Stimulated activated CD4-positive, alpha-beta T cell treated with anti-CD3 and anti-CD28 coated beads, Interleukin-2, amount 100 ng/mL, for 24 hours (primary cell): ENCODE measurements around the gene UBE2E2.
"Not testable (repeated sequence)": the region's sequence is repeated elsewhere in the genome, so short reads cannot be mapped to it uniquely, and the experiment has no call there.

Experiments used
- DNase-seq, 2 donors: peaks; one replicate each; pipeline ENCODE4 v3.0.0-alpha.2; 2020

Gene UBE2E2

DNA sequence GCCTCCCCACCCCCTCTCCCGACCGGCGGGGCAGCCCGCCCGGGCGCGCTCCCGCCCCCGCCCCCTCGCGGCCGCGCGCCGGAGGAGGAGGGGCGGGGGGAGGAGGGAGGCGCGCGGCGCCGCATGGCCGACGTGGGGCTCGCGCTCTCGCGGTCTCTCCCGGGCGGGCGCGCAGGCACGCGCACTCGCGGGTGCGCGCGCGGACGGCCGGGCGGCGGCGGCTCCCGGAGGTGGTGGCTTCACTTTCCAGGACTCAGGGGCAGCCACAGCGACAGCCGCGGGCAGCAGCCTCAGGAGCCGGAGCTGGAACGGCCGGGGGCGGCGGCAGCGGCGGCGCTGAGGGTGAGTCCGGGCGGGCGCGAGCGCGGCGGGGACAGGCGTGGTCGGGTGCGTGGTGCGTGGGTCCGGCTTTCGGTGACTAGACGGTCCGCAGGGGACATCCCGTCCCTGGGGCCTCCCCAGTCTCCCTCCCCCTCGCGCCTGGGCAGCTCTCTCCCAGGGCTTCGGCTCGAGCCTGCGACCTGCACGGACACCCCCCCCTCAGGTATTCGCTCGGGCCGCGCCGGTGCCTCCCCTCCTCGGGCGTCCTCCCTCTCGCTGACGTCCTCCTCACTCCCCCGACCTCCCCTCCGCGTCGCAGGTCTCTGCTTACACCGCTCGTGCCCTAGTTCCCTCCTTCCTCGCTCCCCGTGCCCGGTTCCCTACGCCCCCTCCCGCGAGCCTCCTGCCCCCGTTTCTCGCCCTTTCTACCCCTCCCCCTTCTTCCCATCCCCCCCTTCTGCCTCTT lies at the start of gene UBE2E2:
UBE2E2 (plus strand) TSS at position 407 of the 787 bp plus-strand sequence.
- DNase-seq, result peak; percentile 60 to 68

DNA sequence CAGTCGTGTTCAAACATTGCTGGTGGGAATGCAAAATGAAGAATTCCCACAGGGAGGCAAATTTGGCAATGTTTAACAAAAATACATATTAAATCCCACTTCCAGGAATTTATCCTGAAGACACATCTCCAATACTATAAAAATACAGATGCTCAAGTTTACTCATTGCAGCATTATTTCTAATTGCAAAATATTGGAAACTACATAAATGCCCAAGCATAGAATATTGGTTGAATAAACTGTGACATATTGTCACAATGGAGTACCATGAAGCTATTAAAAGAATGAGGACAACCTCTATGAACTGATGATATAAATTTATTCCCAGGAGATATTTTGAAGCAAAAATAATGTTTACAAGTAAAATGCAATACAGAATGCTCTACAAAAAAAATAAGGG lies 49.7 kb upstream of the UBE2E2 start:
- DNase-seq, result no peak

DNA sequence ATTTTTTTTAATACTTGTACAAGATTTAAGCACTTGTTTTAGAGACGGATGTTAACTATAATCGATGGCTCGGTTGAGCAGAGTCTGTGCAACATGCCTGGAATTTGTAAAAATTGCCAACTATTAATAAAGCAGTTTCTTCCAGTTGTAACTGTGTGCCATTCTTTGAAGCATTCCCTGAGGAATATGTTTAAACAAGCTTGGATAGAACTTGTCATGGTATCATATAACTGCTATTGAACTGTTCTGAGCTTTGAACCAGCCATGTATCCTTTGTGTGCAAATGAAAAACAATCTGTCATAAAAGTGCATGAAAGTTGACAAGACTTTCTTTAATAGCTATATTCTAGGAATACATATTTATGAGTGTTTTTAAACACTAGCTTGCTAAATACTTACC lies 45.8 kb upstream of the UBE2E2 start:
- no peak for DNase-seq

DNA sequence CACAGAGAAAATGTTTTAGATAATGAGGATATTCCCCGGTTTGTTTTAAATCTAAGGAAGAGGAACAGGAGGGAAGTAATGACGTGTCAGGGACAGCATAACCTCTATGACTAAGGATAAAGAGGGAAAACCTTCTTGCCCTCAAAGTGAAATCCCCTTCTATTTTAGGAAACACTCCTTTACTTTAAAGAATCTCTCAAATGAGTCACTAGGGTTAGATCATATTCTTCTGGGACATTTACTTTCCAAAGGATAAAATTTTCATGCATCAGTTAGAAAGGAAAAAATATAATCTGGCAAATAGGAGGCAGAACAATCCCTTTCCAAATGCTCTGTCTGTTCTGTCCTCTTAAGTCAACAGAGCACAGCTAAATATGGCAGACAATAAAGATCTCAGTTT lies 43.2 kb upstream of the UBE2E2 start:
- DNase-seq, result no peak

DNA sequence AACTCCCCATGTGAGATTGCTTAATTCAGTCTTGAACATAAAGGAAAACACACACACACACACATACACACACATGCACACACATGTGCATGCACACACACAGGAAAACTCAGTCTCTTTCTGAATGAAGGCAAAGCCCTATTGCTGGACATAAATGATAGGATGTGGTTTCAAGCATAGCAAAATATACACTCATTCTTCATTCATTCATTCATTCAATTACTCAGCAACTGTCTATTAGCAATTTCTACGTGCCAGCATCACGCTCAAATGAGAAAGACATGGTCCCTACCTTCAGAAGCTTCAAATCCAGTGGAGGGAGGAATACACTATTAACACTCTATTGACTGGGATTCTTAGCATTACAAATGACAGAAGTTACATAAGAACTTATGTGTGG lies 41.8 kb upstream of the UBE2E2 start:
- no peak for DNase-seq

DNA sequence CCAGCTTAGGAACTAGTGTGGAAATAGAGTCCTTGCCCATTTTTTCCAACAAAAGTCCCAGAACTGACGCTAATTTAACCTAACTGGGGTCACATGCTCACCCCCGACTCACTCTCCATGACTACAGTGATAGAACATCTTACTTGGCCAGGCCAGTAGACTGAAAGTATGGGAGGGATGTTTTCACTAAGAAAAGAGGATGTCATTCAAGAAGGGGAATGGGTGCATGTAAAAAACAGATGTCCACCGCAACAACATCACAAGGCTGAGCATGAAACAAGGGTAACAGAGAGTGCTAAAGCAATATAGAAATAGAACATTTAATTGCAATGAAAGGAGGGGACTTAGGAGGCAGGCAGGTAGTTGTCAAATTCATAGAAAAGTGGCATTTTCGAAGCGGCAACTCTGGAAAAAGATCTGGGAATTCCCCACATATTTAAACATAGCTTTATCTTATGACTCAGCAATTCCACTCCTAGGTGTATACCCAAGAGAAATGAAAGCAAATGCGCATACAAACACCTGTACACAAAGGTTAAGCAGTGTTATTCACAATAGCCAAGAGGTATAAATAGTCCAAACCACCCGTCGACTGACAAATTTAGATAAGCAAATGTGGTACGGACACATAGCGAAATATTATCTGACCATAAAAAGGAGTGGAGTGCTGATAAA lies 41.1 kb upstream of the UBE2E2 start:
- no peak for DNase-seq

DNA sequence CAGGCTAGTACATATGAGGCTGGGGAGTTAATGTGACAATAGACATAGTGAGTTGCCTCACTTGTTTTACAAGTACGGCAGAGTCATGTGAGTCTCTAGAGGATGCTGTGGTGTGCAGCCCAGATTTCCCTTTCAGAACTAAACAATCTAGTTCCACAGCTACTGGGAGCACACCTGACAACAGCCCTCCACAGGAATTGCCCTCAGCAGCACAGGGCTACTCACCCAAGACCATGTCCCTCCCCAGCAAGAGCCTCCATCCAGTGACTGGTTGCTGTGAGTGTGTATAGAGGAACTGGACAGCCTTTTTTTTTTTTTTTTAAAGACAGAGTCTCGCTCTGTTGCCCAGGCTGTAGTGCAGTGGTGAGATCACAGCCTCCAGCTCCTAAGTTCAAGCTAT lies 40.2 kb upstream of the UBE2E2 start:
- DNase-seq, result no peak

DNA sequence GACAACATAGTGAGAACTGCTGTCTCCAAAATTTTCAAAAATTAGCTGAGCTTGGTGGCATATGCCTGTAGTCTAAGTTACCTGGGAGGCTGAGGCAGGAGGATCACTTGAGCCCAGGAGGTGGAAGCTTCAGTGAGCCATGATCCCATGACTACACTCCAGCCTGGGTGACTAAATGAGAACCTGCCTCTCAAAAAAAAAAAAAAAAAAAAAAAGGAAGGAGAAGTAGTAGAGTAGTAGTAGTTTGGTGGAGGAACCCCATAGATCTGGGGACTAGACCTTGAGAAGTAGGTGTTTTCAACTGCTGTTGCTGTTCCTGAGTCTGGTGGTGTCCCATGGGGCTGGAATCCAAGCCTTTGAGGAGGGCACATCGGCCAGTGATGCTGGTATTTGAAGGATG lies 38.4 kb upstream of the UBE2E2 start:
- DNase-seq, result no peak

DNA sequence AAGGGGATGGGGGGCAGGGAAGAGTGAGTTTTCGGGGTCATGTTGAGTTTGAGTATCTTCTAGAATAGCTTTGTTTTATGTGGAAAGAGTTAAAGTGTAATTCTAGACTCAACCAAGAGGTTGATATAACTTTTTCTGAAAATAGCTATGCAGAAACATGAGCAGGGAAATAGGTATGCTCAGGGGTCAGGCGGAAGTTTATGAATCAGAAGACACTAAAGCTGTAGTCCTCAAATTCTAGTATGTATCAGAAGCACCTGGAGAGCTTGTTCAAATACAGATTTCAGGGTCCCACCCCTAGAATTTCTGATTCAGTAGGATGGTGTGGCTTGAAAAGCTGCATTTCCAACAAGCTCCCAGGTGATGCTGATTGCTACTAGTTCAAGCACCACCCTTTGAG lies 37.6 kb upstream of the UBE2E2 start:
- no peak for DNase-seq

DNA sequence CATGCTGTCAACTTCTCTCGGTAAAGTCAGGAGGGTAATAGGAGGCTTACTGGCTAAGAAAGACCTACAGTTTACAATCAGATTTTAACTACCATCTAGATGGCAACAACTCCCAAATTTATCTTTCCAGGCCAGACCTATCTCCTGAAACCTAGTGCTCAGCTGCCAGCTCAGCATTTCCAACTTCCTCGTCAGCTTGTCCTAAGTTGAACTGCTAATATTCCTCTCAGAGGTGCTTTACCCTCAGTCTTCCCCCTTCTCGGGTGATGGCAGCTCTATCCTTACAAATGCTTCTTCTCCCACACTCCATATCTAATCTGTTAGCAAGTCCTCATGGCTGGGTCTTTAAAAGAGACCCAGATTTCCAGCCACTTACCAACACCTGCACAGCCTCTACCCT lies 36.9 kb upstream of the UBE2E2 start:
- DNase-seq, result no peak

DNA sequence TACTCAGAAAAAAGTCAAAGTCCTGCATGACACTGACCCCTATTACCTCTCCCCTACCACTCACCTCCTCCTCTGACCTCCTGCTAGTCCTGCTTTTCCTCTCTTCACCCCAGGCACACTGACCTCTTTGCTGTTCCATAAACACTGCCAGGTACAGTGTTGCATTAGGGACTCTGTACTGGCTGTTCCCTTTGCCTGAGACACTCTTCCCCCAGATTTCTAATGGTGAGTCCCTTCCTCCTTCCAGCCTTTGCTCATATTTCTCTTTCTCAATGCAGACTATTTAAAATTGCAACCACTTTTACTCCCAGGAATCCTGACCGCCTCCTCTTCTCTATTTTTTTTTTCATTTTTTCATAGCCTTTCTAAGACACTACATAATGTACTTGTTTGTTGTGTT lies 36.3 kb upstream of the UBE2E2 start:
- DNase-seq, result no peak

DNA sequence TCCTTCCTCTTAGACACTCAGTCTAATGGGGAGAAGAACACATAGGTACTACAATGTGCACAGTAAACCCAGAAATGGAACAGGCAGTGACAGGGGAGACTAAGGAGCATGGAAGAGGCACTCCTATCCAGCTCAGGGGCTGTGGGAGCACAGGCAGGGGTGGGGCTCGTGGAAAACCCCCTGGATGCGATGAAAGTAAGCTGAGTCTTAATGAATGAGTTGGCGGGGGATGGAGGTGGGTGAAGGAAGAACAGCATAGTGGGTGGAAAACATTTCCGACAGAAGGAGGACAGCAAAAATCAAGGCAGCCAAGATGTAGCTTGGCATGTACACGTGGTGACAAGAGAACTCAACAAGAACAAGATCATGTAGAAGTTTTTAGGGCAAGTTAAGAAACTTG lies 33.6 kb upstream of the UBE2E2 start:
- no peak for DNase-seq

DNA sequence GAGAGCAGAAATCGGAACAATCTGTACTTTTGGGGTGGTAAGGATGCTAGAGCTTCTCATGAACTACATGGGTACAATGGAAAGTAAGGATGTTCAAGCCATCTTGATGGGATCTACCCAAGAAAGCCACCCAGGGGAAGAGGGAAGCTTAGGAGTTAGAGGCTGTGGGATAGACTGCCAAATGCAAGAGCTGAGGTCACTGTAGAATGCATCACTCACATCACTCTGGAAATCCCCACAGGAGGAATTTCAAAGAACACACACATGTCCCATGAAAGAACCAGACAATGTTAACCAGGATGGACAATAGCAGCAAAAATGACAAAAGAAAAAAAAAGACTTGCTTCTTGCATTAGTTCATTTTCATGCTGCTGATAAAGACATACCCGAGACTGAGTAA lies 32.8 kb upstream of the UBE2E2 start:
- DNase-seq, result no peak

DNA sequence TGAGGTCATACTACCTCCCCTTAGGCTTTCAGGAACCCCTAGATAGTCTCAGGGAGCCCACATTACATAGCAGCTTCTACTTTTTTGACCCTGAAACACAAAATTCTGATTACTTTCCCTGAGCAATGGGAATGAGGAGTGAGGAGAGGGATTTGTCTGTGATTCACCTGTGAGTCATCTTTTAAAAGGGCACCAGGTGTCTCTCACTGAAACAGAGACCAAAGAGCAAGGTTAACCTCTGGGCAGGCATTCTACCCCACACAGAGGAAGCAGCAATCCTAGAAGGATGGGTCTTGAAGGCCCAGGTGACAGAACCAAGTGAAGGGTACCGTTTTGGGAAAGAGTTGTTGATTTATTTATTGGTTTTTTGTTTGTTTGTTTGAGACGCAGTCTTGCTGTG lies 31.1 kb upstream of the UBE2E2 start:
- no peak for DNase-seq

DNA sequence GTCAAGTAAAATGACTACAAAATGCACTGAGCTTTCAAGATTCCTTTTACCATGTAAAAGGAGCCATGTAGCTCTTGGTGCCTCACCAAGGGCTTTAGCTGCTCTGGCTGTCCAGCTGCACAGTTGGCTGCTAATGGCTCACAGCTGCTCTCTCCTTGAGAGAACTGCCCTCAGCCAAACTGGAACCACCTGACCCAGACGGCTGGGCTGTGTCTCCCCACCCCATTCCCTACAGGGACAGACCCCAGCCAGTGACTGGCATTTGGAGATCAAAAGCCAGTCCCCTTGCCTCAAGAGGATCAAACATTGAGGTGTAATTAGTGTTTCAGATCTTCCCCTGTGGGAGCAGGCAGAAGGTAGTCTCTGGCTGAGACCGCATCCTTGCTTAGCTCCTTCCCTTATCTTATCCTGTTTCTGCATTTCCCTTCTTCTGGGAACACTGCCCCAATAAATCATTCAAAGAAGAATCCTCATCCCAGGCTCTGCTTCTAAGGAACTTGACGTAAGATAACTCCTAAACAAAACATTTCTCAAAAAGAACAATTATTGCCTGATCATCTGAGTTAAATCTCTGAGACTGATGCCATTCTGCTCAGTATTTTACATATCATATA lies 28.6 kb upstream of the UBE2E2 start:
- no peak for DNase-seq

DNA sequence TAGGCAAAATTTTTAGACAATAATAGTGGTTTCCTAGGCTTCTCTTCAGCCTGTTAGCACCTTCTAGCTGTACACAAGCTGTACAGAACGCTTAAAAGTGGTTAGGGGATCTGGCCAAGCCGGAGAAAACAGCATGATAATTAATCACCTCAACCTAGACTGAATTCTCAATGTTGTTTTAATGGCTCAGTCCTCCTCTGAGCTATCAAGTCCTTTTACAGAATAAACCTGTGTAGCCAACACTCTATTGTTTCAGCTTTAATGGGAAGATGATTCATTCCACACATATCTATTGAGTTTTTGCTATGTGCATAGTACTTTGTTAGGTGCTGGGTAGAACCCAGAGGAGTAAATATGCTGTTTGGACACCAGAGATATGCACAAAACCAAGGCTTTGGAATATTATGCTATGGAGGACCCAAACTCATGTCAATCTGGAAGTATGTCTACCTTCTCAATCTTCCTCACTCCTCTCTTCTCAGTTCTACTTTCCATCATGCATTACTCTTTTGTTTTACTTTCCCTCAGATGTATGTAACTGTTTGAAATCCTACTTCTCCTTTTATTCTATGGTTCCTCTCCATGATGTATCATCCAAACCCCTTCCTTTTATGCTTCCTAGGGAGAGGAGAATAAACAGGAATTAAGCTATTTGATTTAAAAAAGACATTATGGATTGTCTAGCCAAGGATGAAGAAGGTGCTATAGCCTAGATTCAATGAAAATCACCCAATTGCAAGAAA lies 27.6 kb upstream of the UBE2E2 start:
- no peak for DNase-seq

DNA sequence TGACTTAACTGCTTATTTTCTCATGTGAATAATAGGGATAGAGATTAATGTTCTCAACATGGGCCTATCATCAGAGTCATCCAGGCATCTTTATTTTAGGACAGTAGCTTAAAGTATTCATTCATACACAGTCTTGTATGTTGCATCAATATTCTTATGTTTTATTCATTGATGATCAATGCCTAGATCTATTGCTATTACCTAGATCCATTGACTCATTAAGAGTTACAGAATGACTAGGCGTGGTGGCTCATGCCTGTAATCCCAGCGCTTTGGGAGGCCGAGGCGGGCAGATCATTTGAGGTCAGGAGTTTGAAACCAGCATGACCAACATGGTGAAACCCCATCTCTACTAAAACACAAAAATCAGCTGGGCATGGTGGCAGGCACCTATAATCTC lies 26.3 kb upstream of the UBE2E2 start:
- DNase-seq, result not testable (repeated sequence)

DNA sequence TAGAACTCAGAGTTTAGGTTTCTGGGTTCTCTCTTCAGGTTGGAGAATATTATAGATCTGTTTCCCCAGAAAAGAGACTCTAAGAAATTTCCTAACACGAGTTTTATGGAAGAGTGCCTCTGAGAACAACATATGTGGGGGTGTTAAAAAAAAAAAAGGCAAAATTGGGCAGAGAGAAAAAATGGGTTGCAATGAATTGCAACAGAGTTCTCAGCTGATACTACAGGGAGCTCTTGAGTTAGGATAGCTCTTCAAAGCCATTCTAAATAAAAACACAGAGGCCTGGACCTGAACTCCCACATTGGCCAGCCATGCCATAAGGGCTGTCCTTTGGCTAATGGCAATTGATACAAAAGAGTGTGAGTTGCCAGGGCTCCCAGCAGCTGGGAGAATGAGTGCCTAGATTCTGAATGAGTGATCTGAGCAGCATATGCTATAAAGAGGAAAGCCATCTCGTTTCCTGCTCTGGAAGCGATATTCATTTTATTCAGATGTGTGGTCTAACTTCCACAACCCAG lies 20.1 kb upstream of the UBE2E2 start:
- no peak for DNase-seq

DNA sequence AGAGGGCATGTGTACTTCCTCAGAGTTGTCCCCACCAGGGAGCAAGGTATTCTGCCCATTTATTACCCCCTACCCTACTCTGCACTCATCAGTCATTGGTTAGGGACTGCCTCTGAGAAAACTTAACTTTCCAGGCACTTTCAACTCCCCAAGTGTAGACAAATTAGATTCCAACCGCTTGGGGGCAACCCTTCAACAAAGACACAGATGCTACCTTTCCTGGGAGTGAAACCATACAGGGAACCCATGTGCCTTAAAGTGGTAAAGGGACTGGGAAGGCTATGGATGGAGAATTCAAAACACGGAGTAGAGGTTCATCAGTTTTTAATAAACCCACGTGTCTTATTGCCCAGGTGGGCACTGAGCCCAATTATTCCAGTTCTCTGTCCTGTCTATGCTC lies 19.4 kb upstream of the UBE2E2 start:
- DNase-seq, result no peak

DNA sequence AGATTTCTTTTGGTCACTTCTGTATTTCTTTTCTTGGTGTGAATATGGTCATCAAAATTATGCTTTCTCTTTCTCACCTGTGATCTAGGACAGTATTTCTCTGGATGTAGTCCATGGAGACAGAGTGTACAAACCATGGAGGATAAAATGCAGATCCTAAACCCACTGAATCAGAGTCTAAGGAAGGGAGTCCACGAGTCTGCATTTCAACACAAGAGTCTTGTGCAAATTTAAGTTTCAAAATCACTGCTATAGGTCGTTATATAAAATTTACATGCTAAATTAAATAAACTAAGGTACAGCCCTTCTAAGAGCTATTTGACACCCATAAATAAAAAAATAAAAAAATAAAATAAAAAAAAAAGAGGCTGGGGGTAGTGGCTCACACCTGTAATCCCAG lies 17.3 kb upstream of the UBE2E2 start:
- no peak for DNase-seq

DNA sequence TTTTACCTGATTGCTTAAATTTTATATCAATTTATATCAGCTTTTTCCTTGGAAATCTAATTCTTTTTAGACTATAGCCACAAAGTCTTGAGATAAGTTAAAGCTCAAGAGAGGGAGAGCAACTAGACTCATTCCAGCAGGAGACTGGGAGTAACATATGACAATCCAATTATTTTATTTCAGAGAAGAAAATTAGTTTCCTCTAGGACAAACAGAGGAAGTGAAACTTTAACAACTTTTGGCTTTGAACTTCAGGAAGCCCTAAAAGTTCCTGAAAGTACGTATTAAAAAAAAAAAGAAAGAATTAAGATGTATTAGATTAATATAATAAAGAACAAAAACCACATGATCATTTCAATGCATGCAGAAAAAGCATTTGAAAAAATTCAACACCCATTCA lies 13.9 kb upstream of the UBE2E2 start:
- no peak for DNase-seq

DNA sequence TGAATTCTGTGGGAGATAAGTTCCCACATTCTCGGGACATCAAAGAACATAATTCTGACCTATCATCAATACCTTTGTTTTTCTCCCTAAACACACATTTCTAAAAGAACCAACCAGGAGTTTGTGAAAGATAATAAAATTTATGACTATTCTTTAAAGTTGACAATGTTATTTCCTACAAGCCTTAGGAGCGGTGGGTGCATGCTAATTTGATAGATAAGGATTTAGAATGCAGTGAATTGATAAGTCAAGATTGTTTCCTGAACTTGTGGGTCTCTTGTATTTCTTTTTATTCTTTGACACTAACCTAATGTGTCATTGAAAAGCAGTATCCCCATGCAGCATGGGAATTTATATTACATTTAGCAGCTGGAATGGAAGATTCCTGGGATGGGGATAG lies 10.3 kb upstream of the UBE2E2 start:
- DNase-seq, result no peak

DNA sequence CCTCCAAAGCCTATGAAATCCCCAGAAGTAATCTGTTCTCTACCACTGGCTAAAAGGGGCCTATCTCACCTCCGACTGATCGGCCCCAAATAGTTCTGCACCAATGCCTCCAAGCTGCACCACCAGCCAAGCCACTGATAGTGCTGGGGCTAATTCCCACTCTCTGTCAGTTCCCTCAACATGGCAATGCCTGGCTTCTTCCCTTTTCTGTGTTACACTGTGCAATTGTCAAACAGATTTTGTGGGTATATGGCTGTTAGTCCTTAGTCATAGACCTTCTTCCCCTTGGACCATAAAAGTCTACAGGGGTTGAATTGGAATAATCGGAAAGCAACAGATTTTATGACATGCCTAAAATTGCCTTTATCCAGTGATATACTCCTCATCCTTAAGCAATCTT lies 9.3 kb upstream of the UBE2E2 start:
- no peak for DNase-seq
